NB4 (cell line): ENCODE measurements around the gene INPP5A.

ENCODE experiments used
- CTCF ChIP-seq: IDR thresholded peaks from one replicate; pipeline ENCODE4 v1.5.1; 2012; ENCODE audit warnings: low read depth, low read length
- MAX ChIP-seq: IDR thresholded peaks from 2 replicates; pipeline ENCODE4 v1.6.1; 2011; ENCODE audit warnings: low read depth, low read length
- MYC ChIP-seq: IDR thresholded peaks from 2 replicates; pipeline ENCODE4 v1.6.1; 2011; ENCODE audit warnings: low read depth, low read length
- POLR2A ChIP-seq: IDR thresholded peaks from 2 replicates; pipeline ENCODE4 v1.6.1; 2011; ENCODE audit warnings: mild to moderate bottlenecking; ENCODE audit not compliant: insufficient read length; ENCODE audit errors: extremely low read depth

GRCh38 chr10:132650611-132651250 is 113.1 kb downstream of the INPP5A start:
- TF ChIP-seq CTCF (no peak), MYC (no peak), MAX (no peak), POLR2A (no peak)
